Activated T-helper 17 cell treated with anti-CD3 and anti-CD28 coated beads, Interleukin-2, amount 50 U/mL, for 72 hours (primary cell): ENCODE measurements around the gene RENBP. TPM values are rescaled to one million over a fixed set of nuclear protein-coding genes. Genes with fewer than 3 reads are reported as not detected.

ENCODE experiments used
- ATAC-seq: fragments of 150-1000 bp; cut with Tn5 transposase; replicated peaks from 2 replicates; pipeline ENCODE4 v1.10.0; 2021; ENCODE audit warnings: mild to moderate bottlenecking, moderate library complexity
- H3K27ac Mint-ChIP-seq: one replicate; pipeline ENCODE4 v1.8.0; 2022; ENCODE audit warnings: mixed read lengths
- H3K27me3 Mint-ChIP-seq: one replicate; pipeline ENCODE4 v1.8.0; 2022; ENCODE audit warnings: mixed read lengths
- H3K36me3 Mint-ChIP-seq: one replicate; pipeline ENCODE4 v1.8.0; 2022; ENCODE audit warnings: low read depth, mild to moderate bottlenecking, mixed read lengths
- H3K4me1 Mint-ChIP-seq: one replicate; pipeline ENCODE4 v1.8.0; 2022; ENCODE audit warnings: mixed read lengths
- H3K4me3 Mint-ChIP-seq: one replicate; pipeline ENCODE4 v1.8.0; 2022; ENCODE audit warnings: mild to moderate bottlenecking, mixed read lengths
- H3K9me3 Mint-ChIP-seq: one replicate; pipeline ENCODE4 v1.8.0; 2022; ENCODE audit warnings: mixed read lengths
- total RNA-seq, 2 donors: library from RNA; stranded (reverse); gene quantifications; one replicate each; pipeline ENCODE4 v1.2.3, GENCODE V29; 2022

The RENBP gene
- total RNA-seq, 2 donors from 2014 or later, result 4.7 to 4.9 TPM

DNA sequence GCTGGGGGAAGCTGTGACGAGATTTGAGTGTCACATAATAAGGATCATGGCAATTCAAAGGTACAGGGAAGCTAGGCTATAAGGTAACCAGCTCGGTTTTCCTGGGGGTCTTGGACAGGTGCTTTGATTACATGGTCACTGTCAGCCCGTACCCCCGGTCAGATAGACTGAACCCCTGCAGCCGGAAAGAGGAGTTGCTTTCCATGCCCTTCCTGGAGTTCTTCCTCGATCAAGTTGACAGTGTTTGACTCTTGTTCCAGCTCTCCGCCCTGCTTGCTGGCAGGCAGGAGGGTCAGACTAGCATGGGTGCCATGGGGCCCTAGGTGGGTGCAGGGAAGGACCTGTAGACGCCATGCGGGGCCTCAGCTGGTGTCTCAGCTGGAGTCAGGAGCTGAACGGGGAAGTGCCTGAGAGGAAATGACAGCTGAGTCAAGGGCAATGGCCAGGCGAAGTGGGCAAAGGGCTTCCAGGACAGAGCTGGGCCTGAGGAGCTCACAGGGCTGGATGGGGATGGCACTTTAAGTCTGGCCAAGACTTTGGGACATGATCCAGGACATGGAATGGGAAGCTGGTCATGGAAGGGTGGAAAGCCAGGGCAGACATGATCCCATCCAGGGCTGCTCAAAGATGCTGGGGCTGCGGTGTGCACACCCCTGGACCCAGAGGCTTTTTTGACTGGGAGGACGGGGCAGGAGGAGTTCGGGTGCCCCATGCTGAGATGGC lies 29.7 kb upstream of the RENBP start:
- ATAC-seq, result no peak
- H3K27ac Mint-ChIP-seq, result peak overlapping the region; percentile 88
- peak overlapping the region; percentile 90 for H3K4me3 Mint-ChIP-seq
- peaks cover 22% of the 10 kb centered on the region for H3K36me3 Mint-ChIP-seq
- H3K27me3 Mint-ChIP-seq, result no peaks in the 10 kb centered on the region
- H3K9me3 Mint-ChIP-seq, result no peaks in the 10 kb centered on the region
- peaks cover 9% of the 10 kb centered on the region for H3K4me1 Mint-ChIP-seq

DNA sequence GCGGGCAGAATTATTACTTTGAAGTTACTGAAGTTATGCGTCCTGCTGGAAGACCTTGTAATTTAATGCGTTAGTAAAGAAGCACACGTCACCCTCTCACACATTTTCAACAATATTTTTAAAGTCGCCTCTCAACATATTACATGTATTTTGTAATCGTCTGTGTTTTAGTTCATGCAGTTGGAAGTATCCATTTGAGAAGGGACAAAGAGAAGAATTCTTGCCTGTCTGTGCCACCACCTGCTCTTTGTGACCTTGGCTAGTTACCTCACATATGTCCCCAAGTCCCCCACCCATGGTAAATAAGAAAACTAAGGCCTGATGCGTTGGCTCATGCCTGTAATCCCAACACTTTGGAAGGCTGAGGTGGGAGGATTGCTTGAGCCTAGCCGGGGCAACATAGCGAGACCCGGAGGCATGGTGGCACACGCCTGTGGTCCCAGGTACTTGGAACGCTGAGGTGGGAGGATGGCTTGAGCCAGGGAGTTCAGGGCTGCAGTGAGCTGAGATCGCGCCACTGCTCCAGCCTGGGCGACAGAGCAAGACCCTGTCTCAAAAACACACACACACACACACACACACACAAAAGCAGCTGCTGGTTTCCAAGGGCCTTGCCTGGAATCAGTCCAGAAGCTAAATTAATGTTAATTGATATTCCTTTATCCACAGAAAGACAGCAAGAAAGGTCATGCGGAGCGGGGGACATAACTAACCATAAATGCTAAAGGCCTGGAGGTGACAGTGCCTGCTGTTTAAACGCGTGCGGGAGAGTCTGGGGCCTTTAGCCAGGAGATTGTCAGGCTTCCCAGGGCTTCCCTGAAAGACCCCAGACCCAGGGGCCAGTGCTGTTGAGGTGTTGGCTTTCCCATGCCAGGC lies 28.9 kb upstream of the RENBP start:
- peak overlapping the region; percentile 90 for H3K4me3 Mint-ChIP-seq
- H3K27ac Mint-ChIP-seq, result peak overlapping the region; percentile 92
- H3K9me3 Mint-ChIP-seq, result no peaks in the 10 kb centered on the region
- no peaks in the 10 kb centered on the region for H3K27me3 Mint-ChIP-seq
- H3K36me3 Mint-ChIP-seq, result peaks cover 30% of the 10 kb centered on the region
- peaks cover 9% of the 10 kb centered on the region for H3K4me1 Mint-ChIP-seq
- ATAC-seq, result no peak

DNA sequence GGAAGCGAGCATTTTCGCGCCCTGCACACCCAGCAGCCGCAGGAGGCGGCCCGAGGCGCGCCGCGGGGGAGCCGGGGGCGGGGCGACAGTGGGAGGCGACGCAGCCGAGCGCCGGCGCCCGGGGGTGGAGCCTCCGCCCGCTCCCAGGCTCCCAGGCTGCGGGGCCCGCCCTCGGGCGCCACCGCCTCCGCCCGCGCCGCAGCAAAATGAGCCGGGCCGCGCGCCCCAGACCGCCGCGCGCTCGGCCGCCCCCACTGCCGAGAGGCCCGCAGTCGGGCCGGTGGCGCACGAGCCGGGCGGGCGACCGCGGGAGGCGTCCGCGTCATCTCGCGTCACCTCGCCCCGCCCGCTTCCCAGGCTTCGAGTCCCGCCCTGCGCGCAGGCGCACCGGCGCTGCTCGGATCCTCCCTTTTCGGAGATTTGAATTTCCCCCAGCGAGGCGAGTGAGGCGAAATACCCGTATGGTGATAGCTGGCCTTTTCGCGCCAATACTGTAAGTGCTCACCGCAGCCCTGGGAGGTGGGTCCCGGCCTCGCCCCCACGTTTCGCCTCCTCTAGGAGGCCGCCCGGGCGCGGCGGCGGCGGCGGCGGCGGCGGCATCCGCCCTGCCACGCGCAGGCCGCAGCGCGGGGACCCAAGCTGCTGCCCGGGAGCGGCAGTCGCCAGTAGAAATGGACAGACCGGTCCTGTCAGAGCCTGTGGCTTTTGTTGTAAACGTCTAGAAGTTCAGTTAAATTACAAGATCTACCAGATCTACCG lies 28.1 kb upstream of the RENBP start, which contains the start of gene TMEM187:
TSS of gene TMEM187 (plus strand) at position 387 of the 759 bp plus-strand sequence. CDS start 9,309 bp downstream, outside the sequence.
- peak; percentile 56 for ATAC-seq
- Mint-ChIP-seq H3K9me3 (no peaks in the 10 kb centered on the region), H3K36me3 (peaks cover 38% of the 10 kb centered on the region), H3K4me3 (peak within 1 kb of the TSS; percentile 90), H3K4me1 (peaks cover 12% of the 10 kb centered on the region), H3K27ac (peak within 1 kb of the TSS; percentile 92), H3K27me3 (no peaks in the 10 kb centered on the region)

DNA sequence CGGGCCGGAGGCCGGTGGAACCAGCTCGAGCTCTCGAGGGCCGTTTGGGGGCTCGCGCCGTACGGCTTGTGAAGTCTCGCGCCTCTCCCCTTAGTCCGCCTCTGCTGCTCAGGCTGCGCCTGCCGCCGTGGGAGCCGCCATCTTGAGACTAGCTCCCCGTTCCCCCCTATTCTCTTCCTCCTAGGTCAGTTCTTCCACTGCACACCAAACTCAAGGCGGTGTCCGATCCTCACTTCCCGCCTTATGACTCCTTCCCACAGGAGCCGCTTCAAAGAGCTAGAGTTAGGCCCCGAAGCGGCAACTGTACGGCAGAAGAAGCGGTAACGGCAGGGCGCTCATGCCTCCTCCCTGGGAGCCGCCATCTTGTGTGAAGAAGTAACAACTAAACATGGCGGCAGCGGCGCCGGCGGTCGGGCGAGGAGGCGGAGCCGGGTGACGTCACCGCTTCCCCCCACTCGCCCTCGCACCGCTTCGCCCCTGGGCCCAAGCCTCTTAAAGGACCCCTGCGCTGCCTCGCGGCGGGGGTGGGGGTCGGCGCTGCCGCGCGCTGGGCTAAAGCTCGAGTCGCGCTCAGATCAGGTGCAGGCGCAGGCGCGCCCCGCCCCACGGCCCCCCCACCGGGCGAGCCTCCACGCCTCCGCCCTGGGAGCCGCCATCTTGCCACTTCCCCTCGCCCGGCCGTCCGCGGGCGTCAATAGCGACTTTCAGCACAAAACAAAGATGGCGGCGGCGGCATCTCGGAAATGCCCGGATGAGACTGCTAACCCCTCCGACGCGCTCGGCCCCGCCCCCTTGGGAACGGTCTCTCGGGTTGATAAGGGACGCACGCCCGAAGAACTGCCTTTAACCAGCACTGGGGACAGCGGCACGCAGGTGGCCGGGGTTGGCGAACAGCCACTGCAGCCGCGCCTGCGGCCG lies 27.3 kb upstream of the RENBP start, which contains the start of gene HCFC1:
TSS of gene HCFC1 (minus strand) at position 369 of the 918 bp plus-strand sequence. CDS start 978 bp downstream, outside the sequence.
- H3K9me3 Mint-ChIP-seq, result no peaks in the 10 kb centered on the region
- peak within 1 kb of the TSS; percentile 90 for H3K4me3 Mint-ChIP-seq
- ATAC-seq, result peak; percentile 48
- peaks cover 15% of the 10 kb centered on the region for H3K4me1 Mint-ChIP-seq
- H3K27ac Mint-ChIP-seq, result peak within 1 kb of the TSS; percentile 92
- peaks cover 46% of the 10 kb centered on the region for H3K36me3 Mint-ChIP-seq
- no peaks in the 10 kb centered on the region for H3K27me3 Mint-ChIP-seq

DNA sequence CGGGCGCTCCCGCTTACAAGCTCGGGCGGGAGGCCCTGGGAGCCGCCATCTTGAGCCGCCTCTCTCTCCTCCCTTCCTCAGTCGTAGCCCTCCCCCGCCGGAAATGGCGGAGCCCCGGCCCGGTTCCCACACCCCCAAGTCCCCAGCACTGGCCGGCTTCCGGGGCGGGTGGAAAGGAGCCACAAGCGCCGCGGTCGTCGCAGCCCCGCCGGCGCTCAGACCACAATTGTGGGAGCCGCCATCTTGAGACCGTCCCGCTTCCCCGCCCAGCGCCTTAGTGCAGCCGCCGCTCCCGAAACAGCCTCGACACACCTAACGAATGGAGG lies 26.6 kb upstream of the RENBP start:
- H3K27ac Mint-ChIP-seq, result peak overlapping the region; percentile 92
- peaks cover 52% of the 10 kb centered on the region for H3K36me3 Mint-ChIP-seq
- H3K4me1 Mint-ChIP-seq, result peaks cover 15% of the 10 kb centered on the region
- ATAC-seq, result peak; percentile 42
- peak overlapping the region; percentile 90 for H3K4me3 Mint-ChIP-seq
- H3K27me3 Mint-ChIP-seq, result no peaks in the 10 kb centered on the region
- H3K9me3 Mint-ChIP-seq, result no peaks in the 10 kb centered on the region

DNA sequence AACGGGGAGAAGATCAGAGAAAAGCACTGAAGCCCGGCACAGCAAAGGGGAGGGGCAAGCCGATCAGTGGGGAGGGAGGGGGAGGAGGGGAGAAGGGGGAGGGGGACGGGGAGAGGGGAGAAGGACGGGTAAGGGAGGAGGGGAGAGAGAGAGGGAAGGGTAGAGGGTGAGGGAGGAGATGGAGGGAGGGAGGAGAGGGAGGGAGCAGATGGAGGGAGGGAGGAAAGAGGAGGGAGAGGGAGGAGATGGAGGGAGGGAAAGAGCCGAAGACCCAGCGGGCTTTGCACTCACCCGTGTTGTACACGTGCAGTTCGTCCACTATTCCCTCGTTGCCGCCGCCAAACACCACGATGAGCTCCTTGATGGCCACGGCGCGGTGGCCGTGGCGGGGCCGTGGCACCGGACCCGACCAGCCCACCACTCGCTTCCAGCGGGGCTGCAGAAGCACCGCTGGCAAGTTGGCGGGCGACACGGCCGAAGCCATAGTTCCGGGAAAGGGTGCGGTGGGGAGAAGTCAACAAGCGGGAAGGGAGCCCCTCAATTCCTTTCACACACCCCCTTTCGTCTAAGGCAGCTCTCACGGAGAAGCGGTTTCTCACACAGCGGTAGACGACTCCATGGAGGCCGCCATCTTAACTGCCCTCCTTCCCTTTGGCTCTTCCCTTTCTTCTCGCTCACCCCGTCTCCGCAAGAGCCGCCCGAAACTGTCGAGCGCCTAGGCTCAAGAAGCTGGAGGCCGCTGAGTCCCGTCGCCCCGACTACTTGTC lies 26.1 kb upstream of the RENBP start:
- H3K9me3 Mint-ChIP-seq, result no peaks in the 10 kb centered on the region
- peak overlapping the region; percentile 90 for H3K4me3 Mint-ChIP-seq
- ATAC-seq, result no peak
- H3K36me3 Mint-ChIP-seq, result peaks cover 56% of the 10 kb centered on the region
- no peaks in the 10 kb centered on the region for H3K27me3 Mint-ChIP-seq
- H3K27ac Mint-ChIP-seq, result peak overlapping the region; percentile 92
- peaks cover 15% of the 10 kb centered on the region for H3K4me1 Mint-ChIP-seq

DNA sequence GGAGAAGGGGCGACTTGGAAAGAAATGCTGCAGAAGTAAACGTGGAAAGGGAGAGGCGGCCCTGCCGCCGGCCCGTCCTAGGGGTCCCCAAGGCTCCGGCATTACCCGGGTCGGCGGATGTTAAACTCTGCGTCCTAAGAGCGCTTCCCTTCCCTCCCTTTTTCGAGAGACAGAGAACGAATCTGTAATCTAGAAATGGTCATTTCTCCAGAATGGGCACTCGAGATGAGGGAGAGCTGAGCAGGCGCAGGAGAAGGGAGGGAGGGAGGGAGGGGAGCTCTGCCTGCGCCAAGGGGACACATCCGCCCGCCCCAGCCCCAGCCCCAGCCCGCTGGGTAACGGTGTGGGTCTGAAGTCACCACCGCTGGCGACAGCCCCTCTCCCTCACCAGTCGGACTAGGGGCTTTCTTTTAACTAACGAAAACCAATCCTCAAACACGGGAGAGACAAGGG lies 25.5 kb upstream of the RENBP start:
- H3K36me3 Mint-ChIP-seq, result peaks cover 62% of the 10 kb centered on the region

DNA sequence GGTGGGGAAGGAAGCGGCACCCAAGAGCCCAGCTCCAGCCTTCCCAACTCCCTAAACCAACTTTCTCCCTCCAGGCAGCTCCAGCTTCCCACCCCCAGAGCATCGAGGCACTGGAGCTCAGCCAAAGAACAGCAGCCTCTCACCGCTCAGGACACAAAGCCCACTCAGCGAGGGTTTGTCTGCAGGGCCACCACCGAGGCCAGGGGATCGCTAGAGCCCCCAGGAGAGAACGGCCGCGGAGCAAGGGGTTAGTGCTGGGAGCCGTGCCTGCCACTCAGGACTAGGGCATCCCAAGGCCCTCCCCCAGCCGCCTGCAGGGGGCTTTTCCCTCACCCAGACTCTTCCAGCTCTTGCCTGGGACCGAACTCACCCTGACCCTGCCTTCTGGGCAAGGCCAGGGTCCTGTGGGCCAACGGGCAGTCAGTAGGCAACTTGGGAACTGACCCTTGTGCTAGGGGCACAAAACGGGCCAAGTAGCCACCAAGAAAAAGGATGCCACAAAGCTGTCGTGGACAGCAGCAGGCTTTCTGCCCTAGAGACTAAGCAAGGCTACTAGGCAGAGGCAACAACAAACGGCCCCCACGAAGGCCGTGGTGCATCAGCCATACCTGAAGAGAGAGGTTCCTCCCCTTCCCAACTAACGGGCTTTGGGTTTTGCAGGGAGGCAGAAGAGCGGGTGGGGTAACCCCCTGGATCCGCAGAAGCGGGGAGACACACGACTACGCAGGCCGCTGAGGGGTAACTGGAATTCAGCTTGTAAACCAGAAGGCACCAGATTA lies 24.9 kb upstream of the RENBP start:
- H3K27ac Mint-ChIP-seq, result peak overlapping the region; percentile 61
- peaks cover 64% of the 10 kb centered on the region for H3K36me3 Mint-ChIP-seq
- H3K9me3 Mint-ChIP-seq, result no peaks in the 10 kb centered on the region
- no peak for ATAC-seq
- no peaks in the 10 kb centered on the region for H3K27me3 Mint-ChIP-seq
- H3K4me1 Mint-ChIP-seq, result peaks cover 10% of the 10 kb centered on the region
- H3K4me3 Mint-ChIP-seq, result peak overlapping the region; percentile 90

More for the DNA sequence above, 25.5 kb upstream of the RENBP start:
- peak overlapping the region; percentile 90 for H3K4me3 Mint-ChIP-seq
- no peak for ATAC-seq
- H3K9me3 Mint-ChIP-seq, result no peaks in the 10 kb centered on the region
- H3K27me3 Mint-ChIP-seq, result no peaks in the 10 kb centered on the region
- H3K4me1 Mint-ChIP-seq, result peaks cover 15% of the 10 kb centered on the region
- H3K27ac Mint-ChIP-seq, result peak overlapping the region; percentile 61

DNA sequence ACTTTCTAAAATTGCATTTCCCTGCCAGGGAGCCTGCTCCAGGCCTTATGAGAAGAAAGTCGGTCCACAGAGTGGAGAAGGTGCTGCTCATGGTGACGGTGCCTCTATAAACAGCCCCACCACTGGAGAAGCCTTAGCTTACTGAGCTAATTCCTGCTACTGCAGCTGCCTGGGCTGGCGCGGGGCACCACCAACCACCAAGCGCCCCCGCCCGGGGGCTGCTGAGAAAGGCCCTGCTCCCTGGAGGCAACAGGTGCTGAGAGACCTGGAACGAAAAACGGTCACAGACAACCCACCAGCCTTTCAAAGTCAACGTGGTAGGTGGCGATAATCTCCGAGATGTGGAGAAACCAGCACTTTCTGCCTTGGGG lies 24.3 kb upstream of the RENBP start:
- H3K27me3 Mint-ChIP-seq, result no peaks in the 10 kb centered on the region
- peak overlapping the region; percentile 90 for H3K4me3 Mint-ChIP-seq
- no peaks in the 10 kb centered on the region for H3K9me3 Mint-ChIP-seq
- peaks cover 6% of the 10 kb centered on the region for H3K4me1 Mint-ChIP-seq
- peak overlapping the region; percentile 61 for H3K27ac Mint-ChIP-seq
- peaks cover 64% of the 10 kb centered on the region for H3K36me3 Mint-ChIP-seq
- no peak for ATAC-seq

DNA sequence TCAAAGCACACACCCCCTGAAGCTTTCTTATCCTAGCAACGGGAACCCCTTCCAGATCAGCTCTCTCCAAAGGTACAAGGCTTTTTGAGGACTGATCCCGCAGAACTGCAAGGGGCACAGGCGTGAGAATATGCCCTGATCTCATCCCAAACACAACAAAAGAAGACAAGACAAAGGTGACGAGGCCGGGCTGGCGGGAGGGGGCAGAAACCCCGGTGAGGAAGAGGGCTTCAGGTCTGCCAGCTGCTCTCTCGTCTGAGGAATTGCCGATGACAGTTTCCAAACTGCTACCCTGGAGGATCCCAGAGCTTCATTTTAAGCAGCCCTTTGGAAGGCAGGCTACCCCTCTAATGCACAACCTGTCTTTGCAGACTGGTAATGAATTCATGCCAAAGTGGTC lies 23.8 kb upstream of the RENBP start:
- no peaks in the 10 kb centered on the region for H3K9me3 Mint-ChIP-seq
- peak overlapping the region; percentile 97 for H3K27ac Mint-ChIP-seq
- H3K27me3 Mint-ChIP-seq, result no peaks in the 10 kb centered on the region
- H3K4me1 Mint-ChIP-seq, result peaks cover 6% of the 10 kb centered on the region
- H3K4me3 Mint-ChIP-seq, result peak overlapping the region; percentile 90
- peaks cover 64% of the 10 kb centered on the region for H3K36me3 Mint-ChIP-seq
- no peak for ATAC-seq

DNA sequence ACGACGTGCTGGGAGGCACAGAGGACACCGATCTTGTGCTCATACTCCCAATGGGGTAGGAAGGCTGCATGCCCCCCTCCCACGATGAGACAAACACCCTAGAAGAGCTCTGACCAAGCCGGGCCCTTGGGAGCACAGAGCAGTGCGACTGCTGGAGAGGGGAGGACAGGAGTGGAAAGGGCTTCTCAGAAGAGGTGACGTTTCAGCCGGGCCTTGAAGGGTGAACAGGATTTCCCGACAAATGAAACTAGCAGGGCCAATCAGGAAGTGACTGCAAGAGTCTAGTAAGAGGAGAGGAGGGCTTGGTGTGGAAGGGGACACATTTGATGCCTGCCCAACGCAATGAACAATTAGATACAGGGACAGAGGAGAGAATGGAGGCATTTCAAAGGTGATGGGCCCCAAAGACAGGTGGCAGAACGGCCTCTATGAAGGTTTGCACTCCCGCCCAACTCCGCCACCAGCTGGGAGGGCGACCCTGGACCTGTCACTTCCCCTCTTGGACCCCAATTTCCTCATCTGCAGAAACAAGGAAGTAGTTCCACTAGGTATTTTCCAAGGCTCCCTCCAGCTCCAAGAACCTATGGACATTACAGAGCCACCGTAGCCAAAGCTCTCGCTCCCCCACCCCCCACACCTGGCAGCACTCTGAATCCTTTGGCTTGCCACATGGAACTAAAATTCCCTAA lies 23.2 kb upstream of the RENBP start:
- peak overlapping the region; percentile 90 for H3K4me3 Mint-ChIP-seq
- peaks cover 6% of the 10 kb centered on the region for H3K4me1 Mint-ChIP-seq
- no peaks in the 10 kb centered on the region for H3K27me3 Mint-ChIP-seq
- H3K27ac Mint-ChIP-seq, result peak overlapping the region; percentile 97
- H3K9me3 Mint-ChIP-seq, result no peaks in the 10 kb centered on the region
- peak; percentile 23 for ATAC-seq
- H3K36me3 Mint-ChIP-seq, result peaks cover 68% of the 10 kb centered on the region
